Measurements from ENCODE around the gene FBXO42.

DNA sequence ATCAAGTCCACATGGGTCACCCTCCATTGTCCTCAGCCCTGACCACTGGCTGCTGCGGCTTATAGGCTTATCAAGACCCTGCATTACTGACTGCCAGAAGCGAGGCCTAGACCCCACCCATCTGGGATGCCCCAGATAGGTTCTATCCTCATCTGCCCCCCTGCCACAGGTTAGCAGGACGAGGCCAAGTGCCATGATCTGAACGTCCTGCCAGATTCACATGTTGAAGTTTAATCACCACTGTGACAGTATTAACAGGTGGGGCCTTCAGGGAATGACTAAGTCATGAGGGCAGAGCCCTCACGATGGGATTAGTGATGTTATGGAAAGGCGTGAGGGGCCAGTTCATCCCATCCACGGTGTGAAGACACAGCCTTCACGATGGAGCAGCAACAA, 109.1 kb downstream of the FBXO42 start:
- no peak for TF ChIP-seq EZH2 (IDR thresholded peaks at IDR 0.05; ENCODE audit: insufficient read depth, low read length)
- TF ChIP-seq, protein P1, sequence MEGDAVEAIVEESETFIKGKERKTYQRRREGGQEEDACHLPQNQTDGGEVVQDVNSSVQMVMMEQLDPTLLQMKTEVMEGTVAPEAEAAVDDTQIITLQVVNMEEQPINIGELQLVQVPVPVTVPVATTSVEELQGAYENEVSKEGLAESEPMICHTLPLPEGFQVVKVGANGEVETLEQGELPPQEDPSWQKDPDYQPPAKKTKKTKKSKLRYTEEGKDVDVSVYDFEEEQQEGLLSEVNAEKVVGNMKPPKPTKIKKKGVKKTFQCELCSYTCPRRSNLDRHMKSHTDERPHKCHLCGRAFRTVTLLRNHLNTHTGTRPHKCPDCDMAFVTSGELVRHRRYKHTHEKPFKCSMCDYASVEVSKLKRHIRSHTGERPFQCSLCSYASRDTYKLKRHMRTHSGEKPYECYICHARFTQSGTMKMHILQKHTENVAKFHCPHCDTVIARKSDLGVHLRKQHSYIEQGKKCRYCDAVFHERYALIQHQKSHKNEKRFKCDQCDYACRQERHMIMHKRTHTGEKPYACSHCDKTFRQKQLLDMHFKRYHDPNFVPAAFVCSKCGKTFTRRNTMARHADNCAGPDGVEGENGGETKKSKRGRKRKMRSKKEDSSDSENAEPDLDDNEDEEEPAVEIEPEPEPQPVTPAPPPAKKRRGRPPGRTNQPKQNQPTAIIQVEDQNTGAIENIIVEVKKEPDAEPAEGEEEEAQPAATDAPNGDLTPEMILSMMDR (IDR thresholded peaks at IDR 0.05; ENCODE audit: insufficient read depth, low read depth, low read length): no peak

All from astrocyte (in vitro differentiated cells and primary cell).